ENCODE measurements around the gene VRK1.

Gene VRK1

DNA sequence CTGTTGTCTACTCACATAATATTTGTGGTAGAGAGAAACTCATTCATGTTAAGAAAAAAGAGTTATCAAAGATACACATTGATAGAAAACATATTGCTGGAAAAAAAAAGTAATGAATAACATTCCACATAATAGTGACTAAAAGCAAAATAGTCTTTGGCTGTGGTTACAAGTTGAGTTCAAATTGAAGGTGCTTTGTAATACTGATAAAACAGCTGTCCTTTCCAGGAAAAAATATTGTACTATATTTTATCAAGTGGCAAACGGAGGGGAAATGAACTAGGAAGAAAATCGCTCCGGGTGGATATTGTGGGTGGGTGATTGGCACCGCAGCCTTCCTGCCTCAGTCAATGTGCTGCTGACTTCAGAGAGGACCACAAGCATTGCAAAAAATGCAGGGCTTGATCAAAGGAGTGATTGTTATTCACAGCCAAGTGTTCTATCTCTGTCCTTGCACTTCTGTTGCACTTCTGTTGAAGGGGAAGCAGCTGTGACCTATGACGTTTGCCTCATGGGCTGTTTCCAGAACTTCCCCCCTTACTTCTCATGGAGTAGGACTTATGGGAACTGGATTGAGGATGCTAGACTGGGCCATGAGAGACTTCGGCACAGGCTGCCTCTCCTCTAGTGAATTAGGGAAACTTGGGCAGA is 114.4 kb downstream of the VRK1 start:
- Mint-ChIP-seq H3K27me3 (no peaks in the 10 kb centered on the region), H3K27ac (no peak overlapping the region), H3K4me3 (no peak overlapping the region), H3K36me3 (ENCODE audit: low read depth) (peaks cover 16% of the 10 kb centered on the region), H3K9me3 (peaks cover 43% of the 10 kb centered on the region), H3K4me1 (ENCODE audit: low read depth) (peaks cover 17% of the 10 kb centered on the region)
- intact Hi-C loops (cut with micrococcal nuclease): no loop called here

DNA sequence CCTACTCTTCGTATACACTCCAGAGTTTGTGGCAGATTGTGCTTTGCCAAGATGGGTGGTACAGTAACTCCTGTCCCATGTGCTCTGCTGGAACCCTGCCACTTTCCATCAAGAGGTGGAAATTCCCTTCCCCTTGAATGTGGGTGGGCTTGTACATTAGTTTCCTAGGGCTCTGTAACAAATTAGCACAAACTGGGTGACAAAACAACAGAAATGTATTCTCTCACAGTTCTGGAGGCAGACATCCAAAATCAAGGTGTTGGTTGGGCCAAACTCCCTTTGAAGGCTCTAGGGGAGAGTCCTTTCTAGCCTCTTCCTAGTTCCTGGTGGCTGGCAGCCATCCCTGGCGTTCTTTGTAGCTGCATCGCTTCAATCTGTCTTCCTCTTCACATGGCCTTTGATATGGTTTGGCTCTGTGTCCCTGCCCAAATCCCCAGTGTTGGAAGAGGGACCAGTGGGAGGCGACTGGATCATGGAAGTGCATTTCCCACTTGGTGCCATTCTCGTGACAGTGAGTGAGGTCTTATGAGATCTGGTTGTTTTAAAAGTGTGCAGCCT is 117.5 kb downstream of the VRK1 start:
- intact Hi-C loops (cut with micrococcal nuclease): no loop called here
- H3K9me3 Mint-ChIP-seq: peaks cover 25% of the 10 kb centered on the region
- H3K4me3 Mint-ChIP-seq: no peak overlapping the region
- peaks cover 8% of the 10 kb centered on the region for H3K4me1 Mint-ChIP-seq (ENCODE audit: low read depth)
- H3K27ac Mint-ChIP-seq: no peak overlapping the region
- peaks cover 14% of the 10 kb centered on the region for H3K36me3 Mint-ChIP-seq (ENCODE audit: low read depth)
- H3K27me3 Mint-ChIP-seq: no peaks in the 10 kb centered on the region

DNA sequence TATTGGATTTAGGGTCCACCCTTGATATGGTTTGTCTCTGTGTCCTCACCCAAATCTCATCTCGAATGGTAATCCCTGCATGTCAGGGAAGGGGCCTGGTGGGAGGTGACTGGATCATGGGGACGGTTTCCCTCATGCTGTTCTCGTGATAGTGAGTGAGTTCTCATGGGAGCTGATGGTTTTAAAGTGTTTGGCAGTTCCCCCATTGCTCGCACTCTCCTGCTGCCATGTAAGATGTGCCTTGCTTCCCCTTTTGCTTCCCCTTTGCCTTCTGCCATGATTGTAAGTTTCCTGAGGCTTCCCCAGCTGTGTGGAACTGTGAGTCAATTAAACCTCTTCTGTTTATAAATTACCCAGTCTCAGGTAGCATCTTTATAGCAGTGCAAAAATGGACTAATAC is 118.3 kb downstream of the VRK1 start:
- Mint-ChIP-seq H3K36me3 (ENCODE audit: low read depth) (peaks cover 7% of the 10 kb centered on the region), H3K27me3 (no peaks in the 10 kb centered on the region), H3K4me1 (ENCODE audit: low read depth) (peaks cover 16% of the 10 kb centered on the region), H3K9me3 (peaks cover 17% of the 10 kb centered on the region), H3K27ac (no peak overlapping the region), H3K4me3 (no peak overlapping the region)
- intact Hi-C loops (cut with micrococcal nuclease): no loop called here

DNA sequence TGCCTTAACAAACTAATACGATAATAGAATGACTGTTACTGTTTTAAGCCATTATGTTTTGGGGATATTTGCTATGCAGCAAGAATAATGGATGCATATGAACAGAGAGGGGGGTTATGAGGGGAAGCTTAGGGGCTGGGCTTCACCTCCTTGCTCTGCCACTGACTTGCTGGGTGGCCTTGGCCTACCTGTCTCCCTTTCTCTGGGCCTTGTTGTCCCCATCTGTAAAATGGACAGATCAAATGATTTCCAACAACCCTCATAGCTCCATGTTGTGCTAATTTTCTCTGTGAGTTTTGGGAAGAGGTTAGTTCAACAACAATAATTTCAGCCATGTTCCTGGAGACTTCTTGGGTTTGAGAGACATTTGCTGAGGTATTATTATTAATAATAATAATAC is 119.6 kb downstream of the VRK1 start:
- H3K9me3 Mint-ChIP-seq: peaks cover 17% of the 10 kb centered on the region
- H3K27ac Mint-ChIP-seq: no peak overlapping the region
- H3K4me1 Mint-ChIP-seq (ENCODE audit: low read depth): peaks cover 23% of the 10 kb centered on the region
- H3K36me3 Mint-ChIP-seq (ENCODE audit: low read depth): peaks cover 7% of the 10 kb centered on the region
- no peaks in the 10 kb centered on the region for H3K27me3 Mint-ChIP-seq
- H3K4me3 Mint-ChIP-seq: no peak overlapping the region
- intact Hi-C loops (cut with micrococcal nuclease): no loop called here

DNA sequence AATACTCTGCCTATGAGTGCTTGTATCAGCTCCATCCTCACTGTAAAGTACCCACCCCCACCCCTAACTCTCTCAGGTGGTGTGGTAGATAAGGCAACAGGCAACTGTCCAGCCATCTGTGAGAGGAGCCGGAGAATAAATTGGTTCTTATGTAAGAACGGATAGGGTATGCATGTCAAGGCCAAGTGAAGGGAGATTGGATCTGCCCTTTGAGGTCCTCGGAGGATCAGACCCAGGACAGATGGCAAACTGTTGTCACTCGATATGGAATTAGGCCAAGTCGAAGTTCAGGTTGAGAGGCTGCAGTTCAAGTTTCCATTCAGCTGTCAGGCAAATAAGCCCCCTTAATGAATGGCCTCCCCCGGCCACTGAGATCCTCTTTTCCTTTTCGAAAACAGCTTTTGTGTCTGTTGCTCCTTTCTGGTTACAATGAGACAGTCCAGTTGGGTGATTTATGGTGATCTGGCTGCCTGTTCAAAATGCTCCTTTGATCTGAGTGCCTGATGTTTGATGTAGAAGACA is 120.3 kb downstream of the VRK1 start:
- Mint-ChIP-seq H3K27ac (no peak overlapping the region), H3K27me3 (no peaks in the 10 kb centered on the region), H3K4me3 (no peak overlapping the region), H3K36me3 (ENCODE audit: low read depth) (peaks cover 7% of the 10 kb centered on the region), H3K4me1 (ENCODE audit: low read depth) (peaks cover 20% of the 10 kb centered on the region), H3K9me3 (peaks cover 17% of the 10 kb centered on the region)
- intact Hi-C loops (cut with micrococcal nuclease): no loop called here

DNA sequence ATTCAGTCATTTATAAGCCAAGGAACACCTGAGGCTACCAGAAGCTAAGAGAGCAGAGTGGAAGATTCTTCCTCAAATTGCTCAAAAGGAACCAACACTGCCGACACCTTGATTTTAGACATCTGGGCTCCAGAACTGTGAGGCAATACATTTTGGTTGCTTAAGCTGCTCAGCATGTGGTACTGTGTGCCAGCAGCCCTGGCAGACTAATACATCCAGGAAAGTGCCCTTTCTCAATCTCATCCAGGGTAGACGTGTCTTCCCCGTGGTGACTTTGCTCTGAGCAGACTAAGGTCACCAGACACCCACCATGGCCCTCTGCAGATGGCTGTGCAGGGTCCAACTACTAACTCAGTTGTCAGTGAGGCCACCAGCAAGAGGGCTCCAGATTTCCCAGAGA is 122.8 kb downstream of the VRK1 start:
- peaks cover 4% of the 10 kb centered on the region for H3K36me3 Mint-ChIP-seq (ENCODE audit: low read depth)

DNA sequence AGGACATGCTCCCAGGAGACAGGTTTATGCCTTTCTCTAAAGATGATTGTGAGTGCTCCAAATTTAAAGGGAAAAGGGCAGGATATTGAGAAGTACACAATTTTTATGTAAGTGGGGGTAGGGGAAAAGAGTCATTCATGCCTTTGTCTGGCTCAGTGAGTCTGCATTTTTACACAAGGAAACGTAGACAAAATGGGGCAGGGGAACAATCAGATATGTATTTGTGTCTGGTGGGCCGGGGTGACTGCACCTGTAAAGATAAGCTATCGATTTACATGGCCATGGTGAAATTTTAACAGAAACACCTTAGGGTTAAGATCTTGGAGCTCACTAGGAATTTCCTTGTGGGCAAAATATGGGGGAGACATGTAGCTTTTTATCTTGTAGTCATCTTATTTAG is 123.6 kb downstream of the VRK1 start:
- Mint-ChIP-seq H3K27ac (no peak overlapping the region), H3K36me3 (ENCODE audit: low read depth) (no peaks in the 10 kb centered on the region), H3K27me3 (no peaks in the 10 kb centered on the region), H3K4me1 (ENCODE audit: low read depth) (peaks cover 20% of the 10 kb centered on the region), H3K9me3 (peaks cover 2% of the 10 kb centered on the region), H3K4me3 (no peak overlapping the region)
- intact Hi-C loops (cut with micrococcal nuclease): no loop called here

More for the DNA sequence above, 122.8 kb downstream of the VRK1 start:
- Mint-ChIP-seq H3K4me3 (no peak overlapping the region), H3K27me3 (no peaks in the 10 kb centered on the region), H3K27ac (no peak overlapping the region), H3K4me1 (ENCODE audit: low read depth) (peaks cover 20% of the 10 kb centered on the region), H3K9me3 (peaks cover 10% of the 10 kb centered on the region)
- intact Hi-C loops (cut with micrococcal nuclease): no loop called here

DNA sequence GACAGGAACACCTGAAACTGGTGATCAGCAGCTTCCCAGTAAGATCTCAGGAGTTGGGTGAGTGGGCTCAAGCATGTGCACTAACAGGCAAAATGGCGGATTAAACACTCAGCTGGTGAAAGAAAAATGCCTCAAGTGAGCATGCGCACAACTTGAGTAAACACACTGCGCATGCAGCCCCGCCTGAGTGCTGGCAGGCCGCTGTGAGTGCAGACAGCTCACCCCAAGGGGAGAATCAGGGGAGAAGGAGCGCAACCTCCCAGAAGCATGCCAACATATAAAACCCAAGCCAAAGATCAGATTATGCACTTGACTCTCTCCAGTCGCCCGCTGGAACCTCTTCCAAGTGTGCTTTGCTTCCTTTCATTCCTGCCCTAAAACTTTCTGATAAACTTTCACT is 125.8 kb downstream of the VRK1 start:
- Mint-ChIP-seq H3K27ac (no peak overlapping the region), H3K9me3 (no peaks in the 10 kb centered on the region), H3K36me3 (ENCODE audit: low read depth) (no peaks in the 10 kb centered on the region), H3K4me1 (ENCODE audit: low read depth) (peaks cover 20% of the 10 kb centered on the region), H3K27me3 (no peaks in the 10 kb centered on the region), H3K4me3 (no peak overlapping the region)
- intact Hi-C loops (cut with micrococcal nuclease): no loop called here

DNA sequence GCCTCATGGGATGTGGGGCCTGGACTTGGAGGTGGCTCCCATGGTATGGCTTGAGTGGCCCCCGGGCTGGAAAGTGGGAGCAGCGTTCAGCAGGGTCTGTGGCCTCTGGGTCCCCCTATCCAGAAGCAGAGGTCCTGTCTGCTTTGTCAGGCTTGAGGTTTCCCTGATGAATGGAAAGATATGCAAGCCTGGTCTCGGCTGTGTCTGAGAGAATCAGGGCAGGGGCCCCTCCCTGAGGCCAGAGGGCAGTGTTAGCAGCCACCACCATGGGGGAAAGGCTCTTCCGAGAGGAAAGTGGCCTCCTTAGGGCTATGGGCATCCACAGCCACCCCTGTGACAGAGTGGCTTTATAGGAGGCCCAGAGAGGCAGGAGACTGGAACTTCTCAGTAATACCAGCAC is 128.2 kb downstream of the VRK1 start:
- peaks cover 11% of the 10 kb centered on the region for H3K4me1 Mint-ChIP-seq (ENCODE audit: low read depth)
- no peaks in the 10 kb centered on the region for H3K27me3 Mint-ChIP-seq
- H3K4me3 Mint-ChIP-seq: no peak overlapping the region
- intact Hi-C loops (cut with micrococcal nuclease): no loop called here
- H3K27ac Mint-ChIP-seq: no peak overlapping the region
- H3K36me3 Mint-ChIP-seq (ENCODE audit: low read depth): no peaks in the 10 kb centered on the region
- no peaks in the 10 kb centered on the region for H3K9me3 Mint-ChIP-seq

DNA sequence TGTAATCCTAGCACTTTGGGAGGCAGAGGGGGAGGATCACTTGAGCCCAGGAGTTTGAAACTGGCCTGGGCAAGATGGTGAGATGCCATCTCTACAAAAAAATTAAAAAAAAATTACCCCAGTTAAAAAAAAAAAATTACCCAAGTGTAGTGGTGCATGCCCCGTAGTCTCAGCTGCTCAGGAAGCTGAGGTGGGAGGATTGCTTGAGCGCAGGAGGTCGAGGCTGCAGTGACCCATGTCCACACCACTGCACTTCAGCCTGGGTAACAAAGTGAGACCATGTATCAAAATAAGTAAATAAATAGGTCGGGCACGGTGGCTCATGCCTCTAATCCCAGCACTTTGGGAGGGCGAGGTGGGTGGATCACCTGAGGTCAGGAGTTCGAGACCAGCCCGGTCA is 128.8 kb downstream of the VRK1 start:
- no peaks in the 10 kb centered on the region for H3K9me3 Mint-ChIP-seq
- H3K27ac Mint-ChIP-seq: no peak overlapping the region
- H3K4me1 Mint-ChIP-seq (ENCODE audit: low read depth): peaks cover 5% of the 10 kb centered on the region
- no peak overlapping the region for H3K4me3 Mint-ChIP-seq
- H3K27me3 Mint-ChIP-seq: no peaks in the 10 kb centered on the region
- intact Hi-C loops (cut with micrococcal nuclease): no loop called here
- H3K36me3 Mint-ChIP-seq (ENCODE audit: low read depth): no peaks in the 10 kb centered on the region

DNA sequence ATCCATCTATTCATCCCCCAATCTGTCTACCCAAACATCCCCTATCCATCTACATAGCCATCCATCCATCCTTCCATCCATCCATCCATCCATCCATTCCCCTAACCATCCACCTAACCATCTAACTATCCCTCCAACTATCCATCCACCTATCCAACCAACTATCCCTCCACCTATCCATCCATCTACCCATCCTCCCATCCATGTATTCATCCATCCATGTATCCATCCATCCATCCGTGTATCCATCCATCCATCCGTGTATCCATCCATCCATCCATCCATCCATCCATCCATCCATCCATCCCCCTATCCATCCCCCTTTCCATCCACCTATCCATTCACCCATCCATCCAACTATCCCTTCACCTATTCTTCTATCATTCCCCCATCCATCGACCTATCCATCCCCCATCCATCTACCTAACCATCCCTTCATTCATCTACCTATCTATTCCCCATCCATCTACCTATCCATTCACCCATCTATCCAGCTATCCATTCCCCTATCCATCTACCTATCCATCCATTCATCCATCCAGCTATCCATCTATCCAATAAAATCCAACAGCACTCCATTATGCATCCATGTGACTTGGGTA is 131.7 kb downstream of the VRK1 start:
- Mint-ChIP-seq H3K27me3 (no peaks in the 10 kb centered on the region), H3K27ac (no peak overlapping the region), H3K4me3 (no peak overlapping the region), H3K36me3 (ENCODE audit: low read depth) (no peaks in the 10 kb centered on the region), H3K9me3 (no peaks in the 10 kb centered on the region), H3K4me1 (ENCODE audit: low read depth) (no peaks in the 10 kb centered on the region)
- intact Hi-C loops (cut with micrococcal nuclease): no loop called here

DNA sequence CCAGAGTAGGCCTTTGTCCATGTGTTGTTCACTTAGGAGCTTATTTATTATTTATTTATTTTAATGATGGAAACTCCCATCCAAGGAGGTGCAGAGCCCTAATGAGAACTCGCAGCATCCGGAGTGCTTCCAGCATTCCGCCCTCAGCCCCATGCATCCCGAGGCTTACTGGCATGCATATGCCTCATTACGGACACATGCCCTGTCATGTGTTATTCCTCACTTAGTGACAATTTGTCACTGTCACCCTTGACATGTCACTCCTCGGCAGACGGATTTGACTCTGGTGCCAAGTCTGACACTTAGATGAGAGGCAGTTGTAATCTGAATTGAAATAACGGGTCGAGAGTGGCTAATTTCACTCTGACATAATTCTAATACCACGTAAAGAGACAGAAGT is 132.8 kb downstream of the VRK1 start:
- H3K27ac Mint-ChIP-seq: no peak overlapping the region
- H3K27me3 Mint-ChIP-seq: no peaks in the 10 kb centered on the region
- H3K36me3 Mint-ChIP-seq (ENCODE audit: low read depth): no peaks in the 10 kb centered on the region
- H3K4me3 Mint-ChIP-seq: no peak overlapping the region
- no peaks in the 10 kb centered on the region for H3K9me3 Mint-ChIP-seq
- intact Hi-C loops (cut with micrococcal nuclease): no loop called here
- H3K4me1 Mint-ChIP-seq (ENCODE audit: low read depth): no peaks in the 10 kb centered on the region

DNA sequence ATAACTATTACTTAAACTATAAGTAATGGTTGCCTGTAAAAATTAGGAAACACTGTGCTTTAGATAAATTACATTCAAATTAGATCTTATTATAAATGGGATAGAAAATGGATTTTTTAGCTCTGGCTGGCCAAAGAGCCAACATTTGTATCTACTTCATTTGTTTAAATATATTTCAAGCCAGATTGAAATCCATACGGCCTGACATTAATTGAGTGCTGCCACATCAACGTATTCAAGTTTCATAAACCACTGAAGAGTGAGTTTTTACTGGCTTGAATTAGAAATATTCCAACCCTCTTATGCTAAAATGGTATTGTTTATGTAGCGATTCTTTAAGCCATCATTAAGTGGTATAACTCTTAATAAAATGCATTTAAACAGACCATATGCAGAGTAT is 133.3 kb downstream of the VRK1 start:
- H3K9me3 Mint-ChIP-seq: no peaks in the 10 kb centered on the region
- intact Hi-C loops (cut with micrococcal nuclease): no loop called here
- H3K27me3 Mint-ChIP-seq: no peaks in the 10 kb centered on the region
- no peak overlapping the region for H3K27ac Mint-ChIP-seq
- H3K4me3 Mint-ChIP-seq: no peak overlapping the region
- H3K36me3 Mint-ChIP-seq (ENCODE audit: low read depth): no peaks in the 10 kb centered on the region
- H3K4me1 Mint-ChIP-seq (ENCODE audit: low read depth): no peaks in the 10 kb centered on the region
